OCI-LY7 (cell line): ENCODE data around the gene KRT80. TPM values are rescaled to one million over a fixed set of nuclear protein-coding genes. Genes with fewer than 3 reads are reported as not detected.
A peak's percentile ranks its signal among the peaks of the same experiment; 100 is the strongest.

ENCODE experiments used
- BruUV-seq: library from RNA; stranded (reverse); fragments of 400-500 nt; replicated peaks from 2 replicates; lab custom pipeline; 2021; lab: Mats Ljungman, UMichigan
- CTCF ChIA-PET: fragments of 300-600 bp; sonication (Branson Sonifier 250); formaldehyde crosslinking; loops from one replicate; lab custom pipeline; 2022; ENCODE audit warnings: antibody characterized with exemption; ENCODE audit not compliant: unreplicated experiment; lab: Charles Lee
- POLR2A ChIA-PET: fragments of 300-600 bp; sonication (Branson Sonifier 250); formaldehyde crosslinking; loops from one replicate; lab custom pipeline; 2022; ENCODE audit warnings: antibody characterized with exemption; lab: Charles Lee
- DNase-seq: peaks from one replicate; pipeline ENCODE4 v3.0.0-alpha.2; 2015; ENCODE audit warnings: low spot score
- H2AFZ ChIP-seq: fragments of 200-600 bp; sonication (generic), shearing (Covaris generic); 2 replicates; pipeline ENCODE4 v1.6.1; 2014; ENCODE audit warnings: mild to moderate bottlenecking, antibody characterized with exemption, low read length, moderate library complexity
- H3K27ac ChIP-seq: fragments of 200-600 bp; sonication (generic); 2 replicates; pipeline ENCODE4 v1.5.1; 2014; ENCODE audit warnings: mixed run types, low read depth, mild to moderate bottlenecking, moderate library complexity, low read length, inconsistent platforms; ENCODE audit not compliant: poor library complexity, severe bottlenecking
- H3K36me3 ChIP-seq: fragments of 200-600 bp; sonication (generic); 2 replicates; pipeline ENCODE4 v1.6.1; 2014; ENCODE audit warnings: mild to moderate bottlenecking, antibody characterized with exemption, low read length, moderate library complexity, mixed read lengths; ENCODE audit not compliant: insufficient read depth
- H3K4me1 ChIP-seq: fragments of 200-600 bp; sonication (generic); 2 replicates; pipeline ENCODE4 v1.5.1; 2014; ENCODE audit warnings: mild to moderate bottlenecking, low read length; ENCODE audit not compliant: insufficient read depth, poor library complexity, severe bottlenecking
- H3K4me2 ChIP-seq: fragments of 200-600 bp; sonication (generic); 2 replicates; pipeline ENCODE4 v1.6.1; 2014; ENCODE audit warnings: mild to moderate bottlenecking, low read length
- H3K4me3 ChIP-seq: fragments of 200-600 bp; sonication (generic); 2 replicates; pipeline ENCODE4 v1.5.1; 2014; ENCODE audit warnings: mild to moderate bottlenecking, low read depth, low read length; ENCODE audit not compliant: poor library complexity, severe bottlenecking
- H3K79me2 ChIP-seq: fragments of 200-600 bp; sonication (generic); 2 replicates; pipeline ENCODE4 v1.6.1; 2016; ENCODE audit warnings: low read depth, mild to moderate bottlenecking, low read length, moderate library complexity, mixed read lengths; ENCODE audit not compliant: insufficient read depth
- H3K9me2 ChIP-seq: fragments of 200-600 bp; sonication (generic); 2 replicates; pipeline ENCODE4 v1.6.1; 2016; ENCODE audit warnings: mild to moderate bottlenecking, low read length, mixed read lengths; ENCODE audit not compliant: insufficient read depth
- H3K9me3 ChIP-seq: fragments of 200-600 bp; sonication (generic); 2 replicates; pipeline ENCODE4 v1.6.1; 2014; ENCODE audit warnings: mild to moderate bottlenecking, mixed run types, low read length, mixed read lengths
- H4K20me1 ChIP-seq: fragments of 200-600 bp; sonication (generic); 2 replicates; pipeline ENCODE4 v1.6.1; 2014; ENCODE audit warnings: mild to moderate bottlenecking, antibody characterized with exemption, low read length, moderate library complexity, mixed read lengths; ENCODE audit not compliant: insufficient read depth
- CTCF ChIP-seq: fragments of 200-600 bp; sonication (generic); conservative IDR thresholded peaks from 2 replicates; pipeline ENCODE4 v1.5.1; 2014; ENCODE audit warnings: mild to moderate bottlenecking, antibody characterized with exemption, low read length, moderate library complexity, mixed read lengths
- EZH2phosphoT487 ChIP-seq: fragments of 200-600 bp; sonication (generic); IDR thresholded peaks from 2 replicates; pipeline ENCODE4 v1.6.1; 2018; ENCODE audit warnings: low read depth, borderline replicate concordance, mild to moderate bottlenecking, mixed run types, antibody characterized with exemption, low read length, moderate library complexity, mixed read lengths
- intact Hi-C: fragments of 100-400 bp; cut with micrococcal nuclease; formaldehyde crosslinking; loops from one replicate; pipeline ENCODE4 v1.10.0; 2022; ENCODE audit not compliant: unreplicated experiment
- total RNA-seq, 2 experiments: library from RNA; depleted of rRNA in 1 of 2; stranded (reverse); fragments of >200 nt in 1 of 2; shearing (Covaris generic) in 1 of 2; gene quantifications; 2 replicates each; pipeline ENCODE4 v1.2.3, GENCODE V29; 2014 to 2022

Gene KRT80
- total RNA-seq, 2 experiments from 2014 or later = not detected

- Histone ChIP-seq H3K36me3 (no peaks in the 10 kb centered on the region), H3K9me2 (no peaks in the 10 kb centered on the region), H4K20me1 (no peaks in the 10 kb centered on the region), H3K4me2 (no peak overlapping the region), H3K27ac (no peak overlapping the region), H2AFZ (no peak overlapping the region), H3K9me3 (no peaks in the 10 kb centered on the region), H3K4me1 (no peaks in the 10 kb centered on the region), H3K4me3 (no peak overlapping the region), H3K79me2 (no peaks in the 10 kb centered on the region)
- BruUV-seq = no TSS peak
- ChIA-PET CTCF (no interaction called here), POLR2A (no interaction called here)
- TF ChIP-seq EZH2phosphoT487 (no peak), CTCF (no peak)
- no peak for DNase-seq
- intact Hi-C loops = no loop called here
These were observed 12.5 kb upstream of the KRT80 start for GRCh38 chr12:52204095-52204930.

GRCh38 chr12:52203079-52203921 is 11.5 kb upstream of the KRT80 start:
- BruUV-seq = no TSS peak
- Histone ChIP-seq H3K4me3 (no peak overlapping the region), H2AFZ (no peak overlapping the region), H3K27ac (no peak overlapping the region), H3K9me3 (no peaks in the 10 kb centered on the region), H3K9me2 (no peaks in the 10 kb centered on the region), H3K4me2 (no peak overlapping the region), H3K79me2 (no peaks in the 10 kb centered on the region), H3K36me3 (no peaks in the 10 kb centered on the region), H3K4me1 (no peaks in the 10 kb centered on the region), H4K20me1 (no peaks in the 10 kb centered on the region)
- DNase-seq = peak; percentile 8
- intact Hi-C loops = no loop called here
- POLR2A ChIA-PET = interaction anchor here (0.6 kb wide), 1 partner anchor 706 kb away, joined by 3 read pairs; no protein-coding TSS in a partner anchor
- TF ChIP-seq EZH2phosphoT487 (no peak), CTCF (no peak)
- CTCF ChIA-PET = interaction anchor here (0.6 kb wide), 1 partner anchor 184 kb away, joined by 7 read pairs; no protein-coding TSS in a partner anchor
